ENCODE measurements around the gene CBARP. TPM values are rescaled to one million over a fixed set of nuclear protein-coding genes. Genes with fewer than 3 reads are reported as not detected.

The CBARP gene
- polyA plus RNA-seq, 3 donors, result not detected

- peaks cover 23% of the 10 kb centered on the region for H3K79me2 ChIP-seq (ENCODE audit: insufficient read depth, low read length)
- Mint-ChIP-seq H3K27ac (peak overlapping the region in 1 of 7 donors; percentile 76), H3K9me3 (no peaks in the 10 kb centered on the region), H3K4me3 (no peak overlapping the region), H3K27me3 (ENCODE audit: low read depth in 3 of 3) (peaks cover 0 to 2% (median 0%) of the 10 kb centered on the region in 3 donors), H3K36me3 (peaks cover 16 to 43% of the 10 kb centered on the region in 2 donors), H3K4me1 (no peaks in the 10 kb centered on the region)
- H3K4me3 ChIP-seq (replicated peaks in 1 of 3; ENCODE audit: low read depth in 2 of 3, low read length in 3 of 3), result no peak overlapping the region
- no peak overlapping the region for H2AFZ ChIP-seq (ENCODE audit: insufficient read depth, low read depth, low read length, poor library complexity, severe bottlenecking)
- no peaks in the 10 kb centered on the region for H3K27me3 ChIP-seq (ENCODE audit: control insufficient read depth in 2 of 2, insufficient read depth in 2 of 2, low read length in 2 of 2)
- no peak for TF ChIP-seq CTCF (IDR thresholded peaks at IDR 0.05)
- WGBS (ENCODE audit: insufficient coverage), result 98% methylated on average over 22 of the region's 22 CpGs
- no peak overlapping the region for H3K4me2 ChIP-seq (replicated peaks; ENCODE audit: extremely low read depth, low read length, poor library complexity, severe bottlenecking)
- no peaks in the 10 kb centered on the region for H3K4me1 ChIP-seq (ENCODE audit: control insufficient read depth in 1 of 2, insufficient read depth in 2 of 2, low read length in 2 of 2)
- intact Hi-C loops (cut with micrococcal nuclease), result no loop called here
- no peak for DNase-seq
- peaks cover 53 to 69% of the 10 kb centered on the region in 2 donors for H3K36me3 ChIP-seq (replicated peaks in 1 of 2; ENCODE audit: control insufficient read depth in 1 of 2, insufficient read depth in 2 of 2, low read length in 2 of 2)
- H4K20me1 ChIP-seq (ENCODE audit: insufficient read depth, low read length), result peaks cover 92% of the 10 kb centered on the region
- H3K9ac ChIP-seq (ENCODE audit: insufficient read depth, low read length, poor library complexity, severe bottlenecking), result no peak overlapping the region
- H3K27ac ChIP-seq (ENCODE audit: low read depth in 1 of 2, low read length in 2 of 2), result no peak overlapping the region
- H3K9me3 ChIP-seq (replicated peaks in 1 of 2; ENCODE audit: control insufficient read depth in 1 of 2, insufficient read depth in 1 of 2, low read length in 2 of 2), result no peaks in the 10 kb centered on the region
Observed at GRCh38 chr19:1221904-1222255, 15.9 kb downstream of the CBARP start.

GRCh38 chr19:1220976-1221903 is 16.6 kb downstream of the CBARP start:
- 91% methylated on average over 33 of the region's 38 CpGs for WGBS (ENCODE audit: insufficient coverage)

More at GRCh38 chr19:1220976-1221903, 16.6 kb downstream of the CBARP start:
- Histone ChIP-seq H3K27ac (ENCODE audit: low read depth in 1 of 2, low read length in 2 of 2) (no peak overlapping the region), H3K4me3 (replicated peaks in 1 of 3; ENCODE audit: low read depth in 2 of 3, low read length in 3 of 3) (no peak overlapping the region), H4K20me1 (ENCODE audit: insufficient read depth, low read length) (peaks cover 95% of the 10 kb centered on the region), H3K9me3 (replicated peaks in 1 of 2; ENCODE audit: control insufficient read depth in 1 of 2, insufficient read depth in 1 of 2, low read length in 2 of 2) (no peaks in the 10 kb centered on the region), H3K36me3 (replicated peaks in 1 of 2; ENCODE audit: control insufficient read depth in 1 of 2, insufficient read depth in 2 of 2, low read length in 2 of 2) (peaks cover 52 to 69% of the 10 kb centered on the region in 2 donors), H3K4me2 (replicated peaks; ENCODE audit: extremely low read depth, low read length, poor library complexity, severe bottlenecking) (no peak overlapping the region), H2AFZ (ENCODE audit: insufficient read depth, low read depth, low read length, poor library complexity, severe bottlenecking) (no peak overlapping the region), H3K27me3 (ENCODE audit: control insufficient read depth in 2 of 2, insufficient read depth in 2 of 2, low read length in 2 of 2) (no peaks in the 10 kb centered on the region), H3K79me2 (ENCODE audit: insufficient read depth, low read length) (peaks cover 29% of the 10 kb centered on the region), H3K9ac (ENCODE audit: insufficient read depth, low read length, poor library complexity, severe bottlenecking) (no peak overlapping the region), H3K4me1 (ENCODE audit: control insufficient read depth in 1 of 2, insufficient read depth in 2 of 2, low read length in 2 of 2) (no peaks in the 10 kb centered on the region)
- DNase-seq, result peak in 1 of 3 donors; percentile 33
- H3K4me3 Mint-ChIP-seq, result no peak overlapping the region
- intact Hi-C loops (cut with micrococcal nuclease), result no loop called here
- peaks cover 0 to 2% (median 2%) of the 10 kb centered on the region in 3 donors for H3K27me3 Mint-ChIP-seq (ENCODE audit: low read depth in 3 of 3)
- H3K36me3 Mint-ChIP-seq, result peaks cover 17 to 49% of the 10 kb centered on the region in 2 donors
- H3K9me3 Mint-ChIP-seq, result no peaks in the 10 kb centered on the region
- peak; percentile 79 for TF ChIP-seq CTCF (IDR thresholded peaks at IDR 0.05)
- no peak overlapping the region for H3K27ac Mint-ChIP-seq
- no peaks in the 10 kb centered on the region for H3K4me1 Mint-ChIP-seq
